HG03432 (cell line): ENCODE measurements around the gene CDH23.

Source experiments
- ATAC-seq: cut with Tn5 transposase; IDR thresholded peaks from one replicate; pipeline ENCODE4 v1.9.1; 2021; ENCODE audit warnings: mild to moderate bottlenecking, moderate library complexity; ENCODE audit not compliant: unreplicated experiment

Gene CDH23

GRCh38 chr10:71577345-71577744 lies 180.6 kb downstream of the CDH23 start:
- no peak for ATAC-seq

DNA sequence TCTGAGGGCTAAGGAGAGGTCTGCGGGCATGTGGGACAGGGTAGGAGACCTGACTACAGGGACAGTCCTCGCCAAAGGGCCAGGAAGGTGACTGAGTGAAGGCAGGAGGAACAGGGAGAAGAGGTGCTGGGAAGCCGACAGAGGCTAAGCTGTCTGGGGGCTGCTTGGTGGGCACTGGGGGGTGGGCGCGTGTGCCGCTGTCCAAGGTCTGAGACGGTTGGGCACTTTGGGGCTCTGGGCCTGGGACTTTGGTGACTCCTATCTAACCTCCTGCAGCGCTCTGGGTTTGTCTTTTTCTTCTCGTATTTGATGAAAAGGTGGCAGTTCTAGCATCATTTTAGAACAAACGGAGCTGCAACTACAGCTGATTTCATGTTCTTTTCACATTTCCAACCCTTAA lies 181.3 kb downstream of the CDH23 start:
- no peak for ATAC-seq

DNA sequence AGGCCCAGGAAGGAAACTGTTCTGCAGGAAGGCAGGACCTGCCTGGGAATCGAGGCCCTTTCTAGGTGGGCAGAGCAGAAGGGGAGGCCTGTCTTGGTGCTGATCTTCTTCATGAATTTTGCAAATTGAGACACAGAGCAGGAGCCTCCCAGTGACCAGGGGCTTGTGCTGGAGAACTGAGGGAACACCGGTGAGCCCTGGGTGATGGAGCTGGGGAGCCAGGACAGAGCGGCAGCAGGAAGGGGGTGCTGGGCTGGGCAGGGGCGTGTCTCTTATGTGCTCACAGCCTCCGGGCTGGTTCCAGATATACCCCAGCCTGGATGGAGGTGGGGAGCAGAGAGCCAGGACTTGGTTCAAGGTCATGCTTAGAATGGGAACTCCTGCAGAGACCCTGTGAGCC lies 182.9 kb downstream of the CDH23 start:
- no peak for ATAC-seq

DNA sequence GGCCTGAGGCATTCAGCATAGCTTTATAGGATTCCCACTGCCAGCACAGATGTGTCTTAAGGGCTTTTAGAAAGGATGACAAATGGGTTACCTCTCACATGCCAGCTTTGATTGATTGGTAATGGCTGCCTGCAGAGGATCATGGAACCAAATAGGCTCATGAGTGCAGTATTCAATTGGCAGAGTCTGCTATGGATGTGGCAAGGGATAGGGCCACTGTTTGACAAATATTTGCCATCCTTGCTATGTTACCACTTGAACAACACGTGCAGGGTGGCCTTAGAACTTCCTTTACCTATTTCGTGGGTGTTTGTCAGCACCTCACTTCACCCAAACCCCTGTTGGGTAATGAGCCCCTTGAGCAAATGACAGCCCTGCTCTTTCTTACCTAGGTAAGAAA lies 183.7 kb downstream of the CDH23 start:
- ATAC-seq = no peak

DNA sequence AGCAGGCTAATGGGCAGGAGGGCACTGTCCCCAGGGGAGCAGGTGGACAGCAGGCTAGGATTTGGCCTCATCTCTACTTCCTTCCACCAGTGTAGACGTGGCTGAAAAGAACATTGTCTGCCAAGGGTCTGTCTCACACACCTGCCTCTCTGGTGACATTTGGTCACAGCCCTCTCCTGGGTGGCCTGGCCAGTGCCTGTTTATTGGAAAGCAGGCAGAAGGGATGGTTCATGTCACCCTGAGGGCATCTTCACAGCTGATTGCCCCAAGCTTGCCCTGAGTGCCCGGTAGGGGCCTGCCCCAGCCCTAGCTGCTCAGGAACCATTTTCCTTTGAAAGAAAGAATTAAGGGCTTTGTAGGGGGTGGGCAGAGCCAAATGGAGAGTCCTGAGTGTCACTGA lies 184.2 kb downstream of the CDH23 start:
- no peak for ATAC-seq

GRCh38 chr10:71581376-71581775 lies 184.7 kb downstream of the CDH23 start:
- ATAC-seq = no peak

DNA sequence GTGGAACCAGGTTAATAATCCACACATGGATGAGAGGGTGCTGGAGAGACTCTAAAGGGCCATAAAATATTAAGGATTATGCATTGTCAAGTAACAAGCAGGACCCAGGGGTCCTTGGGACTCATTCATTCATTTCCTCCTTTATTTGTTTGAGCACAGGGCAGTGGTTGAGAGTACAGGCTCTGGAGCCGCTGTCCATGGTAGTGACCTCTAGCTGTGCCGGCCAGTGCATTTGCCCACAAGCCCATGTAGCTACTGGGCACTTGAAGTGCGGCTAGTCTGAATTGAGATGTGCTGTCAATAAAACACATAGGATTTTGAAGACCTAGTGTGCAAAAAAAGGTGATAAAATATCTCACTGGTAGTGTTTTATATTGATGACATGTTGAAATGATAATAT lies 185.3 kb downstream of the CDH23 start:
- ATAC-seq = no peak

GRCh38 chr10:71582506-71583475 lies 186.1 kb downstream of the CDH23 start:
- ATAC-seq = no peak

DNA sequence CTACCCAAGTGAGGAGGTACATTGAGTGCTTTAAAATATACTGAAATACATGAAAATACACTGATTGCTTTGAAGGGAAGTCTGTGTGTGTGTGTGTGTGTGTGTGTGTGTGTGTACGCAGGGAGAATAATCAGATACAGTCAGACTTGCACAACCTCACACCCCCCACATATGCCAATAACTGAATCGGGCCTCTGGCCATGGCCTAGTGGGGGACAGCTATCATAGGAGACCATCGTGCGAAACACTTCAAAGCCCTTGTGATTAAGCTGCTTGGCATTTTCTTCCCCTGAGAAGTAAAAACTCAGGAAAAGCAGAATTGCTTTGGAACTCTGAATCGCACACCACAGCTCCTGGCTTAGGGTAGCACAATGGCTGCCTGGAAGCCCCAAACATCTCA lies 187.7 kb downstream of the CDH23 start:
- ATAC-seq = no peak

DNA sequence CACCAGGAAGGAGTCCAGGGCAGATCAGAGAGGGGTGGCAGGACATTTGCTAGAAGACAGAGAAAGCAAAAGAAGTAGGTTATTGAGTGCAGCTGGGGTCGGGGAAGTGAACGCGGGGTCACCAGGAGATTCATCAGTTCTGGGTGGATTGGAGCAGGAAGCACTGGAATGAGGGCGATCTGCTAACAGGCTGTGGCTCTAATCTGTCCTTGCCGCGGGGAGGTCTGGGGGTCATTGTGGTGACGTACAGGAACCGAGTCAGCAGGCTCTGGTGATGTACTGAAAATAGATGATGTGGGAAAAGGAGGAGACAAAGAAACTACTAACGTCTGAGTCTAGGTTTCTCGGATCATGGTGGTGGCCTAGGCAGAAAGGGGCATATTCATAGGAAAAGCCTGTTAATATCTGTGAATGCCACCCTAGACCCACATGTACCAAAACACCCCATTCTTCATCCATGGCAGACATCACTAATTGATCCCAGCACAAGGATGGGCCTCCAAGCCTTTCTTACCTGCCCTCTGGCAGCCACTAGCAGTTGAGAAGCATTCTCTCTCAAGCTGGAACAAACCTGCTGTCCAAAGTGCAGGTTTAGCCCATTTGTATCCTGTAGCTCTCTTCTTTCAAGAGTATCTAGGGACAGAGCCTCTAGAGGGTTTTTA lies 188.3 kb downstream of the CDH23 start:
- ATAC-seq = no peak

DNA sequence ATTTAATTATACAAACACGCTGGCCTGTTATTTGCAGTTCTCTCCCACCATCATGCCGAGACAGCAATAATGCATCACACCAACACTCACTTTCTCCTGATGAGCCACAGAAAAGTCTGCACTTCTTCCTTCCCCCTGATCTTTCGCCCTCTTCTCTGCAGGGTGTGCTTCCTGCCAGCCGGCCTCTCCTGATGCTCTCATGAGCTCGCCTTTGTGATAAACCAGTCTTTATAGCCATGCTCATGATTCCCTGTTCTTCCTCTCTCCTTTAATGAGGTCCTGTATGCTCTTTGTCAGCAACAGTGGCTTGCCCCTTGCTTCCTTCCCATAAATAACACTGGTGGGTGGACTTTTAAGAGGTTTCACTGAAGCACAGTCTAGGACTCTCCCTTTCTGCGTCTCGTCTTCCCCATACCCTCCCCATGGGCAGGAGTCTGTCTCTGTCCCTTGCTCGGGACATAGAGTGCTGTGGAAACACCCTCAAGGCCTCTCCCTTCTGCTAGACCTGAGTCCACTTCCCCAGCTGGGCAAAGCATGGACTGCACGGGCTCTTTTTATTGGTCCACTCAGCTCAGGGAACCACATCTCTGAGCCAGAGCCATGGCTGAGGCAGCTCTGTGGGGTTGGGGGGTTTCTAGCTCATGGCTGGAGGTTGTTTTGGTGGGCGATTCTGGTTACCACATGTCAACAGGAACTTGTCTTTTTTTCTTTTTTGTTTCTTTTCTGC lies 189.0 kb downstream of the CDH23 start:
- no peak for ATAC-seq

DNA sequence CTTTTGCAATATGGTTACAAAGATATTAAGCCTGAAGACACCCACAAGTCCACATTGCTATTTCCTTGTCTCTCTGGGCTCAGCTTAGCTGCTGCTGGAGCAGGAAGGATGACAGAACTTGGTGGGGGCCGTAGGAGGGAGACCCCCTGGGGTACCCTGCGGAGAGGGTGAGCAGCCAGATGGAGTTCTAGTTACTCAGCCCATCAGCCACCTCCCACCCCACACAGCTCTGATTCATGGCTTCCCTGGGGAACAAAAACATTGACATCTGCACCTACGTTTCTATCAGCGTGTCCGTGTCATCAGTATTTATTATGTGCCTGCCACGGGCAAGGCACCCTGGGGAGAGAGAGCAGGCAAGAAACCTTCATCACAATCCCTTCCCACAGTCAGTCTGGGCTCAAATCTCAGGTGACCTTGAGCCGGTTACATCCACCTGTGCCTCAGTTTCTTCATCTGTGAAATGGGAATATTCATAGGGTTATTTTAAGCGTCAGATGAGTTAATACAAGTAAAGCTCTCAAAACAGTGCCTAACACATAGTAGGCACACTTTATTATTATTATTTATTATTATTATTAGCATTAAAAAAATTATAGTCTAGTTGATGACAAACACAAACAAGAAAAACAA lies 191.3 kb downstream of the CDH23 start:
- ATAC-seq = no peak

DNA sequence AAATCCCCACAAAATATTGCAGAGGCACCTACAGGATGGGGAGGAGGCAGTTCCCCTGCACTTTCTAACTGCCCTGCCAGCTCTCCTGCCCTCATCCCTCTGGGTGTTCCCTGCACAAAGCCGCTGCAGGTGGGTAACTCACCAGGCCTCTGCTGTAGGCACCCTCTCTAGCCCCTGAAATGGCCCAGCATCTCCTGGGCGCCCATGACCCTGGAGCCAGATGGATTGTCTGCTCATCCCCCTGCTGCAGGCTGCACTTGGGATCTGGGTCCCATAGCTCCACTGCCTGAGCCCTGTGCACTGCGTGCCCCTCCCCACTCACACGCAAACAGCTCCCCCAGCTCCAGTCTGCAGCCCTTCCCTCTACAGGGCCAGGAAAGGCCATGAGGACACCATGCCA lies 192.0 kb downstream of the CDH23 start:
- ATAC-seq = no peak

DNA sequence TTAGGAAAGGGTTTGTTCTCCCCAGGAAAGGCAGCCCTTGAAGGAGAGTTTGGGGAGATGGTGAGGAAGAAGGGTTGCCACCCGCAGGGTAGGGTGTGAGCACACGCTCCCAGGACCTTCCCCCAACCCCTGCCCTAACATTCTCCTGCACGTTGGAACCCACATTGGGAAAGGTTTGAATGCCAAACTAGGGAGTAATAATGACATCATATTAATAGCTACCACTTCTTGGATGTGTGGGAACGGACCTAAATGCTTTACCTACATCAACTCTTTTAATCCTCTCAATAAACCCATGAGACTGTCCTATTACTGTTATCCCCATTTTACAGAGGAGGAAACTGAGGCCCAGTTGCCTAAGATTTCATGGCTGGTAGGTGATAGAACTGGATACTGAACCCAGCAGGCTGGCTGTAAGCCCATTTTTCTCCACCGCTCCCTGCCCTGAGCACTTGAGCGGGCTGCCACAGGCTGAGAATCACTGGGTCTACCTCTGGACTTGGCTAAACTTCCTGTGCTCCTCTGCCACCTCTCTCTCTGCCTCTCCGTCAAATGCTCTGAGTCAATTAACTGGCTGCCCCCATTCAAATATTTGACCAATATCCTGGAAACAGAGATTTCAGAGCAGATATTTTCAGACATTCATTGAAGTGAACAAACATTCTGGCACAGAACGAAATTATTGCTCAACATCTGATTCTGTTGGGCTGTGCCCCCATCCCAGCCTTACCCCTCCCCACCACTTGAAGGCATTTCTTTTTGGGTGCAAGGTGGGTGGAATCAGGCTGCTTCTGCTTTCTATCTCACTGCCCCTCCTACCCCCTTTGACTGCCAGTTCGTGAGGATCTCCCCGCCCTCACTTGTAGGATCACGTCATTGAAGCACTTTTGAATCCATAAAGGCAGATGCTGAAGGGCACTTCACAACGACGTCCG lies 193.2 kb downstream of the CDH23 start:
- no peak for ATAC-seq

DNA sequence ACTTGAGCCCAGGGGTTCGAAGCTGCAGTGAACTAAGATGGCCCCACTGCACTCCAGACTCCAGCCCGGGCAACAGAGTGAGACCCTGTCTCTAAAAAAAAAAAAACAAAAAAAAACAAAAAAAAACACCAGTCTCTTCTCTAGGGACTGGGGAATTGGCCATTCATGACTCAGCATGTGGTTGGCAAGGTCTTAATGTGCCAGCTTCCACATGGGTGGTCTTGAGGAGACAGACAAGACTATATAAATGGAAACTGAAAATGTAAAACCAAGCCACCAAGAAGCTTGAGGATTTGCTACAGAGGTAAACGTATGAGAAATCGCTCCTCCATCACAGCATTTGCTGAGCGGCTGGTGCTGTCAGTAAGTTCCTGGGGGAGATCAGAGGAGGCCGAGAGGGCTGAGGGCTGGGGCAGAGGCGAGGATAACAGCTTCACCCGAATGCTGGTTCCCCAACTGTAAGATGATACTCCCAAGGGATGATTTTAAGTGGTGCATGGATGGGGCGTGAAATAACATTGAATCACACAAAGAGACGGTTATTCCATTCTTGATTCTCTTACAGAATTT lies 194.1 kb downstream of the CDH23 start:
- ATAC-seq = no peak

- no peak for ATAC-seq
Observed at GRCh38 chr10:71594934-71595571, 198.3 kb downstream of the CDH23 start.

DNA sequence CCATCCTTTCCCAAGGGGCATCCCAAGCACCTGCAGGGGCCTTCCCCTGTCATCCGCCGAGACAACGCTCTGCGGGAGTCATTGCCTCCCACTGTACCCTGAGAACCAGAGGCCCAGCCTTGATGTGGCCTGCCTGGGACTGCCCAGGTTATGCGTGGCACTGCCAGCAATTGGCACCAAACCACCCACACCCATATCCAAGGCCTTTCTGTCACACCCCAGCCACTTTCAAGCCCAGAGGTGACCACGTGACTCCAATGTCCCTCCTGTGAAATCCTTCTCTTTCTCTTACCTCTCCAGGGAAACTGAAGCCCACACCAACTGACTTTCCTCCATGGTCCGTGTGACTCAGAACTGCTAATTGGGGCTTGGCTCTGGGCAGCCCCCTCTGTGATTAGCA lies 198.9 kb downstream of the CDH23 start:
- no peak for ATAC-seq

GRCh38 chr10:71596127-71596526 lies 199.4 kb downstream of the CDH23 start:
- ATAC-seq = no peak

GRCh38 chr10:71596759-71597158 lies 200.0 kb downstream of the CDH23 start:
- no peak for ATAC-seq
